Activated naive CD4-positive, alpha-beta T cell treated with anti-CD3 and anti-CD28 coated beads, Interleukin-2, amount 50 U/mL, for 72 hours (primary cell): ENCODE results near the gene CNTF. TPM values are rescaled to one million over a fixed set of nuclear protein-coding genes. Genes with fewer than 3 reads are reported as not detected.

Experiments used
- ATAC-seq, 2 donors: fragments of 150-1000 bp; cut with Tn5 transposase; 2 replicates each; pipeline ENCODE4 v1.10.0; 2021; ENCODE audit warnings: mild to moderate bottlenecking in 2 of 2, moderate library complexity in 2 of 2
- DNase-seq, 2 donors: peaks; one replicate each; pipeline ENCODE4 v3.0.0; 2021 to 2022; ENCODE audit warnings: low spot score in 2 of 2
- H3K27ac Mint-ChIP-seq, 2 donors: one replicate each; pipeline ENCODE4 v1.8.0; 2022; ENCODE audit warnings: mild to moderate bottlenecking in 2 of 2, mixed read lengths in 2 of 2
- H3K36me3 Mint-ChIP-seq, 2 donors: one replicate each; pipeline ENCODE4 v1.8.0; 2022; ENCODE audit warnings: mixed read lengths in 2 of 2
- H3K9me3 Mint-ChIP-seq, 2 donors: one replicate each; pipeline ENCODE4 v1.8.0; 2022; ENCODE audit warnings: mixed read lengths in 2 of 2
- total RNA-seq, 2 donors: library from RNA; stranded (reverse); gene quantifications; one replicate each; pipeline ENCODE4 v1.2.3, GENCODE V29; 2022

Gene CNTF
- total RNA-seq, 2 donors from 2014 or later = 4.2 to 5.9 TPM

DNA sequence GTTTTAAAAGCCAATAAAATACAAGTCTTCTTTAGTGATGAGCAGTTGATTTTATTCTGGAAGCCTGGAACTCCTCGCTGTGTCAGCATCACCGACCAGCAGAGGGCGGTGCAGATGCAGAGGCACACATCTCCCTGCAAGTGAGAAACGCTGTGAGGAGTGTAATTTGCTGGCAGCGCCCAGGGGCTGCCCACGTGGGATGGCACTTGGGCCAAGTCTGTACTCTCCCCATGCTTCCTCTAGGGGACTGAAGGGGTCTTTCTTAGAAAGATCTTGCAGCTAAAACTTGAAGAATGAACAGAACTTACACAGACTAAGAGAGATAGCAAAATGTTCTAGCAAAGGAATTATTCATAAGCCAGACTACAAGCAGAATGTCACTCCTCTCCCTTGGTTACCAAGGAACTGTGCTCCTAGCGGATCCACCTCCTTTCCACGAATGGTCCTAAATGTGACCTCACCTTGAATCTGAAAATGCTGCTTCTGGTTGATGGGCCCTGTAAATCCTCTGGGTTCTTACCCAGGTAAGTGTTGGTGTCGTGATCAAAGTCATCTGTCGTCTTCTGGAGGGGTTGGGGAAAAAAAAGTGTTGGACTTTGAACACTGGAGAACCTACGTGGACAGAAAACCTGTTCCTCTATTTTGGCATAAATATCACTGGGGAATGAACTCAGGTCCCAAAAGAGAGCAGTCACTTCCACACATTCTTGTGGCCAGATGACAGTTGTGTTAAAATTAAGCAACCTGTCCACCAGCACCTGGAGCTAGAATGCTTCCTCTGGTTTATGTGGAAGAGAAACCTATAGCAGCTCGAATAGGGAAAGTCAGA lies 31.8 kb downstream of the CNTF start:
- Mint-ChIP-seq H3K36me3 (no peaks in the 10 kb centered on the region), H3K27ac (peak overlapping the region; percentile 1 to 33), H3K9me3 (no peaks in the 10 kb centered on the region)
- DNase-seq (peak; percentile 66 to 81), ATAC-seq (peak; percentile 77 to 88)

DNA sequence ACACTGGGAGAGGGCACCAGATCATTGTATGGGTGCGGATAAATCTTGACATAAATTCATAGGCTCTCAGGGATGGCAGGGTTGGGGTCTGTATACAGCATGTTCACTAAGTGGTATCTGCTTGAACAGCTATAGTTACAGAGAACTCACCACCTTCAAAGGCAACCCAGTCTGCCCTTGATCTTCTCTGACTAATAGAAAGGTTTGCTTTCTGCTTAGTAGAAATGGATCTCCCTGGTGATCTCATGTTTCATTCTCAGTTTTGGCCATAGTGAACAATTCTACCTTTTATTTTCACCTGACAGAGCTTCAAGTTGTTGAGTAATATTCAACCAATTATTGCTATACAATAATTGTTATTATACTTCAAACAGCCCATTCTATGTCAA lies 32.4 kb downstream of the CNTF start:
- Mint-ChIP-seq H3K36me3 (no peaks in the 10 kb centered on the region), H3K9me3 (no peaks in the 10 kb centered on the region), H3K27ac (peak overlapping the region; percentile 1 to 33)
- DNase-seq (peak in 1 of 2 donors; percentile 8), ATAC-seq (peak; percentile 90 to 96)

DNA sequence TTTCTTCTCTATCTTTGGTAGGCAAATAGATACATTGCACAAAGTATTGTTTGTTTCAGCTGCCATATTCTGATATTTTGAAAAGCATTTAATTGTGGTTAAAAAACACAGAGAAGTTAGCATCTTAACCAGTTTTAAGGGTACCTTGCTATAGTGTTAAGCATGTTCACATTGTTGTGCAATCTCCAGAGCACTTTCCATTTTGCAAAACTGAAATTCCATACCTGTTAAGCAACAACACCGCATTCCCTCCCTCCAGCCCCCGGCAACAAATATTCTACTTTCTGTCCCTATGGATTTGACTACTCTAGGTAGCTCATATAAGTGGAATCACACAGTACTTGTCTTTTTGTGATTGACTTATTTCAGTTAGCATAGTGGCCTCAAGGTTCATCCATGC lies 33.9 kb downstream of the CNTF start:
- no peaks in the 10 kb centered on the region for H3K9me3 Mint-ChIP-seq
- DNase-seq (no peak), ATAC-seq (no peak)
- H3K27ac Mint-ChIP-seq = no peak overlapping the region
- no peaks in the 10 kb centered on the region for H3K36me3 Mint-ChIP-seq

DNA sequence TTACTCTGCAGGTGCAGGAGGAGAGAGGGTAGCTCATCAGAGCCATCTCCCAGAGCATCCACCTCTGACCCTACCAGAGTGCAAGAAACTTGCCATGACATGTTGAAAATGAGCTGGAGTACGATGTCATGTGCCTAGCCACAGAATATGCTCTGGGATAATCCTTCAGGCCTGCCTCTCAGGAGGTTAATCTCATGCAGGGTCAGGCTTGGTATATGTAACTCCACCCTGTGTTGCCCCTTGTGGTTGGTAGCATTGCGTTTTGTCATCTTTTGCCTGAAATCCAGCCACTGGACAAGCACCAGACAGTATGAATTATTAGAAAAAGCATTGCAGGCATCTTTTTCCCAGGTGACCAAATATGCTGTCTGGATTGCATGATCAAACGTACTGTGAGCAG lies 36.2 kb downstream of the CNTF start:
- Mint-ChIP-seq H3K9me3 (no peaks in the 10 kb centered on the region), H3K27ac (no peak overlapping the region), H3K36me3 (no peaks in the 10 kb centered on the region)
- ATAC-seq = no peak
- DNase-seq = no peak

DNA sequence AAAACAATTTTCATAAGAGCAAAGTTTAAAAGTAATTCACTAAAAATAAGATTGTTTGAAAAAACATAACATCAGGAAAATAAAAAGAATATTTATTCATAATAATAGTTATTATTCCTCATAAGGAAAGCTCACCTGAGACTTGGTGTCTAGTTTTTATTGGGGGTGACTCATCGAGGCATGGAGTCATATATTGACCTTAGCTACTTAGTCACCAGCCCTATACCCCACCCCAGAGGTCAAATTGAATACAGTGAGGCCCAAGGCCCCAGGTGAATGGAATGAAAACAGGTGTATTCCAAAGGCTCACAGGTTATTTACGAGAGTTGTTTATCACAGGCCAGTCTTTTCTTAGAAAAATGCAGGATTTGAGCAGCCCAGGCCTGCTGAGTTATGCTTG lies 36.9 kb downstream of the CNTF start:
- Mint-ChIP-seq H3K36me3 (no peaks in the 10 kb centered on the region), H3K9me3 (no peaks in the 10 kb centered on the region), H3K27ac (no peak overlapping the region)
- ATAC-seq (peak in 1 of 2 donors; percentile 43), DNase-seq (no peak)

DNA sequence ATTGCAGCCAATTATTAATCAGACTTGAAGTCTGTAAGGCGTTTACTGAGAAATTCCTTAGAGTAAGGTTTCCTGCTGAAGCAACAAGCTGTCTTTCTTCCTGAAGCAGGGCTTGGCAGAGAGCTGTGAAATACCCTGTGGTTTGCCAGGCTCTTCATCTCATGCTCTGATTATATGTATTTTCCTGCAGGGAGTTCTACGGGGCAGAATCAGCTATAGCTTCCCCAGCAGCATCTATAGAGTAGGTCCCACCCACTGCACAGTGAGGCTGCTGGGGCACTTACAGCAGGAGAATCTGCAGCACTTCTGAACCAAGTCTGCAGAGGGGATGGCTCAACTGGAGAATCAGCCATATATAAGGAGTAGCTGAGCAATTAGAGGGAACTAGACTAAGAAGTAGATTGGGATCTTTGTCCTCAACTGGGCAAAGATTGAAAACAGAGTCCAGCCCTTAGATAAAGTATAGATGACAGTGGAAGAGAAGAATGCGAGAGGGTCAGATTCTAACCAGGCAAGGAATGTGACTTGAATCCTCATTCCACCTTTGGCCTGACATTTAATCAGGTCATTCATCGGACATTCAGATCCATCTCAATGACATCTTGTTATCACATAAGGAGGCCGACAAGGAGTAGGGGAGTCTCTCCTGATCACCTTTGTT lies 37.6 kb downstream of the CNTF start:
- no peaks in the 10 kb centered on the region for H3K36me3 Mint-ChIP-seq
- no peak overlapping the region for H3K27ac Mint-ChIP-seq
- no peaks in the 10 kb centered on the region for H3K9me3 Mint-ChIP-seq
- ATAC-seq = no peak
- no peak for DNase-seq

DNA sequence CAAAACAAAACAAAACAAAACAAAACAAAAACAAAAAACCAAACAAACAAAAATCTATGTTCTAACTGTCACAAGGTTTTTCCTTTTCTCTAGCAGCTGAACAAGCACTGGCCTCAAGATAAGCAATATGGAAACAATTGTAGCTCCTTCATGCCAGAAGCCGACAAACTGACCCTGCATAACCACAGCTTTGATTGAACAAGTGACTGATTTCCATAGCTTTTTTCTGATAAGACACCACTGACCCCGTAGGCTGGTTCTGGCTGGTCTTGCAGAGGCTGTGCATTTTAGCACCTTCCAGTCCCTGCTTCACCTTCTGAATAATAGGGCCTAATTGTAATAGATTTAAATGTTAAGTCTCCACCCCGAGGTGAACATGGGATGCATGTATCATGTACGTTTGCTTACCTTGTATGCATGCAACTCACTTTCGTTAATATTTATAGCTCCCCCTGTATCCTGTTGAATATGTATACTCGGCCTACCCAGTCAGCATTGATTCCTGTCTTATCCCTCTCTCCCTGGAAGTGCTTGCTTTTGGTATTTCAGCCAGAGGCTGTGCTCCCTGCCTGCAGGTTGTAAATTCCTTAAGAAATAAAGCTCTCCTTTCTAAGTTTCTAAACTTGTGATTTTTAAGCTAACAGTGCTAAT lies 49.6 kb downstream of the CNTF start:
- ATAC-seq = no peak
- no peak for DNase-seq
- Mint-ChIP-seq H3K36me3 (no peaks in the 10 kb centered on the region), H3K27ac (no peak overlapping the region), H3K9me3 (no peaks in the 10 kb centered on the region)

DNA sequence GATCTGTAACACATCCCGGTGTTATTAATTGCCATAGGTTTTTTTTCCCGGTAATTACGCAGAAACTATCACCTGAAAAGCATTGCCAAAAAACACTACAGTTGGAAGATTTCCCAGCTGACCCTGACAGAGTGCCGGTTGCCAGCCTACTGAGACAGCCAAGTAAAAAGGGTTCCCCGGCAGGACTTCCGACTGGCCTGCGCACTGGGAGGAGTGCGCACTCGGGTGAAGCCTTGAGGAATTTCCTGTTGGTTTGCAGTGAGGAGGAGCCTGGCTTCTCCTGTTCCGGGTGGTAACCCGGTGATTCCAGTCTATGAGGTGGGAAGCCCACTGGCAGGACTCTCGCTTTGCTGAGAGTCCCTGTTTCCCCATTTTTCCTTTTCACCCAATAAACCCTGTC lies 52.1 kb downstream of the CNTF start:
- no peaks in the 10 kb centered on the region for H3K36me3 Mint-ChIP-seq
- no peak overlapping the region for H3K27ac Mint-ChIP-seq
- no peak for DNase-seq
- H3K9me3 Mint-ChIP-seq = no peaks in the 10 kb centered on the region
- ATAC-seq = no peak

Other genes with a start within 250 kb of the CNTF start
- not detected for gene OR5B3, start 215.8 kb upstream of the CNTF start, total RNA-seq
- gene OR5B2, start 194.5 kb upstream of the CNTF start, total RNA-seq = under 1 TPM in 1 of 2 donors, not detected in 1; 0.20 TPM
- gene OR5B12, start 180.4 kb upstream of the CNTF start, total RNA-seq = under 1 TPM in 1 of 2 donors, not detected in 1; 0.43 TPM
- gene OR5B21, start 114.6 kb upstream of the CNTF start, total RNA-seq = under 1 TPM; 0.66 to 0.74 TPM
- 100 to 1,000 TPM; 177 to 422 TPM for gene LPXN, start 46.8 kb upstream of the CNTF start, total RNA-seq
- gene ZFP91, start 43.6 kb upstream of the CNTF start, total RNA-seq = 10 to 100 TPM; 37.7 to 79.7 TPM
- gene GLYAT, start 109.3 kb downstream of the CNTF start, total RNA-seq = not detected
- gene GLYATL2, start 222.0 kb downstream of the CNTF start, total RNA-seq = not detected